HepG2 (cell line): ENCODE measurements around the gene ELAVL4. TPM values are rescaled to one million over a fixed set of nuclear protein-coding genes. Genes with fewer than 3 reads are reported as not detected.

Source experiments
- ATAC-seq: fragments of 200-7000 bp; cut with Tn5 transposase; 3 replicates; pipeline ENCODE4 v1.9.1; 2020; ENCODE audit warnings: mild to moderate bottlenecking, moderate library complexity
- BruUV-seq: library from RNA; stranded (reverse); fragments of 400-500 nt; replicated peaks from 2 replicates; lab custom pipeline; 2021; lab: Mats Ljungman, UMichigan
- CTCF ChIA-PET: fragments of 300-600 bp; formaldehyde crosslinking; extraction: SDS; loops from one replicate; lab custom pipeline; 2021; ENCODE audit warnings: low total read pairs, inconsistent platforms, low intra/inter-chr PET ratio; lab: Yijun Ruan, JAX
- POLR2A ChIA-PET: fragments of 350-600 bp; sonication (Branson Sonifier 250); formaldehyde crosslinking; loops from one replicate; lab custom pipeline; 2020; ENCODE audit warnings: antibody characterized with exemption, inconsistent platforms; lab: Yijun Ruan, JAX
- DNase-seq: peaks from one replicate; pipeline ENCODE4 v3.0.0-alpha.2; 2015; ENCODE audit warnings: low spot score
- FAIRE-seq: peaks from 3 replicates; lab custom pipeline; 2011; peaks lifted over from hg19 to GRCh38; lab: Jason Lieb, UNC
- H2AFZ ChIP-seq: one replicate; pipeline ENCODE4 v1.6.1; 2011; ENCODE audit warnings: low read length, inconsistent platforms
- H3K27ac ChIP-seq: fragments of 300-600 bp; 3 replicates; pipeline ENCODE4 v1.8.0; 2011; ENCODE audit warnings: mixed run types, mild to moderate bottlenecking, mixed read lengths, low read length, inconsistent platforms; ENCODE audit not compliant: insufficient read depth; ENCODE audit errors: extremely low read length
- H3K27me3 ChIP-seq, 2 experiments: fragments of 200-600 bp in 1 of 2; 2 replicates in 1 of 2; 3 replicates in 1 of 2; pipeline versions ENCODE4 v1.6.0 to v1.8.0; 2011; ENCODE audit warnings: low read length in 2 of 2, mild to moderate bottlenecking in 2 of 2, moderate library complexity in 2 of 2, inconsistent platforms in 1 of 2; ENCODE audit not compliant: insufficient read depth in 2 of 2, control insufficient read depth in 1 of 2
- H3K36me3 ChIP-seq, 2 experiments: fragments of 200-600 bp in 1 of 2; replicated peaks in 1 of 2; 2 replicates in 1 of 2; 3 replicates in 1 of 2; pipeline versions ENCODE4 v1.5.1 to v1.8.0; 2011; ENCODE audit warnings: low read length in 2 of 2, inconsistent platforms in 1 of 2; ENCODE audit not compliant: insufficient read depth in 2 of 2, control insufficient read depth in 1 of 2
- H3K4me1 ChIP-seq: 2 replicates; pipeline ENCODE4 v1.5.1; 2012; ENCODE audit warnings: low read length, inconsistent platforms; ENCODE audit not compliant: insufficient read depth
- H3K4me2 ChIP-seq: 2 replicates; pipeline ENCODE4 v1.6.0; 2011; ENCODE audit warnings: low read depth, low read length, inconsistent platforms
- H3K4me3 ChIP-seq, 3 experiments: fragments of 200-600 bp in 1 of 3; sonication (generic), shearing (Covaris generic) in 1 of 3; replicated peaks in 1 of 3; 2 replicates each; pipeline ENCODE4 v1.5.1; 2011 to 2016; ENCODE audit warnings: low read length in 3 of 3, inconsistent platforms in 2 of 3, low read depth in 2 of 3, mild to moderate bottlenecking in 2 of 3, control low read depth in 1 of 3, mixed read lengths in 1 of 3; ENCODE audit not compliant: insufficient read depth in 1 of 3
- H3K79me2 ChIP-seq: one replicate; pipeline ENCODE4 v1.6.1; 2011; ENCODE audit warnings: low read length, inconsistent platforms; ENCODE audit not compliant: insufficient read depth
- H3K9ac ChIP-seq: 2 replicates; pipeline ENCODE4 v1.6.0; 2011; ENCODE audit warnings: mild to moderate bottlenecking, low read depth, low read length, inconsistent platforms; ENCODE audit not compliant: insufficient read depth
- H3K9me3 ChIP-seq: 2 replicates; pipeline ENCODE4 v1.5.1; 2012; ENCODE audit warnings: mild to moderate bottlenecking, low read length
- H4K20me1 ChIP-seq: 2 replicates; pipeline ENCODE4 v1.6.0; 2011; ENCODE audit warnings: inconsistent platforms, mild to moderate bottlenecking, low read length, moderate library complexity; ENCODE audit not compliant: insufficient read depth
- BRCA1 ChIP-seq: sonication (generic); formaldehyde crosslinking; IDR thresholded peaks from 2 replicates; pipeline ENCODE4 v1.4.0; 2020; ENCODE audit warnings: missing genetic modification reagents
- FOXA3 ChIP-seq: IDR thresholded peaks from 2 replicates; pipeline ENCODE4 v1.6.1; 2016; ENCODE audit warnings: missing genetic modification reagents, missing compliant biosample characterization
- GTF2F1 ChIP-seq: fragments of 150-350 bp; IDR thresholded peaks from 2 replicates; pipeline ENCODE4 v1.6.1; 2014; ENCODE audit warnings: low read length
- JUND ChIP-seq: sonication (generic); formaldehyde crosslinking; IDR thresholded peaks from 2 replicates; pipeline ENCODE4 v1.8.0; 2022; ENCODE audit warnings: mild to moderate bottlenecking, missing genetic modification reagents
- KDM3A ChIP-seq: IDR thresholded peaks from 2 replicates; pipeline ENCODE4 v1.6.1; 2018; ENCODE audit warnings: low read depth, missing compliant biosample characterization
- NR0B2 ChIP-seq: sonication (generic); formaldehyde crosslinking; IDR thresholded peaks from 2 replicates; pipeline ENCODE4 v1.4.0; 2020; ENCODE audit warnings: mild to moderate bottlenecking, missing genetic modification reagents
- PRMT3 ChIP-seq: sonication (generic); formaldehyde crosslinking; IDR thresholded peaks from 2 replicates; pipeline ENCODE4 v1.8.1; 2022; ENCODE audit warnings: low read depth, mild to moderate bottlenecking, moderate library complexity, missing genetic modification reagents, borderline replicate concordance
- PTBP1 ChIP-seq: fragments of 200-400 bp; formaldehyde crosslinking; IDR thresholded peaks from 2 replicates; pipeline ENCODE4 v1.6.1; 2018; ENCODE audit warnings: low read length, low read depth; ENCODE audit not compliant: poor library complexity, severe bottlenecking
- SMAD1 ChIP-seq: sonication (generic); formaldehyde crosslinking; IDR thresholded peaks from 2 replicates; pipeline ENCODE4 v1.4.0; 2020; ENCODE audit warnings: missing genetic modification reagents, low read depth, mild to moderate bottlenecking, borderline replicate concordance
- SPEN ChIP-seq: sonication (generic); formaldehyde crosslinking; IDR thresholded peaks from 2 replicates; pipeline ENCODE4 v1.5.1; 2020; ENCODE audit warnings: low read depth, mild to moderate bottlenecking, missing genetic modification reagents
- ZFP90 ChIP-seq: sonication (generic); formaldehyde crosslinking; IDR thresholded peaks from 2 replicates; pipeline ENCODE4 v1.8.0; 2022; ENCODE audit warnings: missing genetic modification reagents, mild to moderate bottlenecking, inconsistent platforms, borderline replicate concordance
- ZGPAT ChIP-seq: IDR thresholded peaks from 2 replicates; pipeline ENCODE4 v1.6.1; 2016; ENCODE audit warnings: mild to moderate bottlenecking
- ZNF30 ChIP-seq: sonication (generic); formaldehyde crosslinking; IDR thresholded peaks from 2 replicates; pipeline ENCODE4 v1.5.0; 2020; ENCODE audit warnings: mild to moderate bottlenecking, missing genetic modification reagents
- ZNF501 ChIP-seq: sonication (generic); formaldehyde crosslinking; IDR thresholded peaks from 2 replicates; pipeline ENCODE4 v1.5.1; 2020; ENCODE audit warnings: mild to moderate bottlenecking, moderate library complexity, missing genetic modification reagents
- ZNF513 ChIP-seq: sonication (generic); formaldehyde crosslinking; conservative IDR thresholded peaks from 2 replicates; pipeline ENCODE4 v1.5.0; 2020; ENCODE audit warnings: missing genetic modification reagents
- WGBS: methylation state at CpG from one replicate; pipeline ENCODE4 v1.1.6; 2017; ENCODE audit warnings: low lambda C conversion rate; 5-methylcytosine and 5-hydroxymethylcytosine counted together
- in situ Hi-C: cut with HindIII; loops from 2 replicates; pipeline ENCODE4 v1.10.0; 2017; ENCODE audit warnings: low pct_unique_long_range_greater_than_20kb; ENCODE audit not compliant: extremely low pct_ligation_motif_present
- intact Hi-C: fragments of 100-400 bp; cut with micrococcal nuclease; formaldehyde crosslinking; loops from one replicate; pipeline ENCODE4 v1.10.0; 2022; ENCODE audit not compliant: unreplicated experiment
- polyA plus RNA-seq, 8 experiments: library from polyadenylated mRNA; depleted of rRNA in 3 of 8; stranded (reverse) in 7 of 8; unstranded in 1 of 8; fragments of >200 nt; fragmentation: Illumina TruSeq in 4 of 8; extraction: Trizol in 4 of 8; gene quantifications; 2 replicates each; pipeline versions ENCODE4 v1.2.1 to v1.2.3, GENCODE V29; 2011 to 2016; ENCODE audit warnings: low read depth in 4 of 8, missing spikeins in 1 of 8, mixed read lengths in 1 of 8; ENCODE audit not compliant: insufficient read depth in 1 of 8
- total RNA-seq, 5 experiments: library from RNA; depleted of rRNA; stranded (reverse); fragments of >200 nt; fragmentation: Illumina TruSeq; extraction: Trizol; gene quantifications; 2 replicates each; pipeline ENCODE4 v1.2.3, GENCODE V29; 2016; ENCODE audit warnings: low read depth in 1 of 5

ELAVL4 gene
- total and polyA plus RNA-seq, 2 of the 13 experiments (the other 11 are each of a cell fraction or from before 2014, with no cell fraction given): not detected

GRCh38 chr1:50172299-50172698 is 63.6 kb downstream of the ELAVL4 start:
- Histone ChIP-seq H3K27me3 (no peaks in the 10 kb centered on the region; a peak in 1 of 5 replicates), H4K20me1 (no peaks in the 10 kb centered on the region), H3K36me3 (no peaks in the 10 kb centered on the region), H3K4me3 (no peak overlapping the region), H3K9ac (no peak overlapping the region), H2AFZ (no peak overlapping the region), H3K27ac (no peak overlapping the region), H3K4me2 (no peak overlapping the region), H3K79me2 (no peaks in the 10 kb centered on the region), H3K4me1 (no peaks in the 10 kb centered on the region), H3K9me3 (no peaks in the 10 kb centered on the region)
- DNase-seq: no peak
- no peak for FAIRE-seq
- ChIA-PET CTCF (no interaction called here), POLR2A (no interaction called here)
- no peak for ATAC-seq
- in situ Hi-C loops: no loop called here
- no TSS peak for BruUV-seq
- WGBS: 29% methylated on average over 1 of the region's 1 CpG
- TF ChIP-seq PTBP1: no peak
- TF ChIP-seq ZNF513 (CRISPR knock-in tag): no peak
- no peak for TF ChIP-seq BRCA1 (CRISPR knock-in tag)
- TF ChIP-seq PRMT3 (CRISPR knock-in tag): no peak
- no peak for TF ChIP-seq GTF2F1
- no peak for TF ChIP-seq ZNF30 (CRISPR knock-in tag)
- intact Hi-C loops: no loop called here

GRCh38 chr1:50174101-50174500 is 65.4 kb downstream of the ELAVL4 start:
- BruUV-seq: no TSS peak
- H3K4me1 ChIP-seq: no peaks in the 10 kb centered on the region
- ATAC-seq (no peak), FAIRE-seq (no peak), DNase-seq (no peak)
- no peaks in the 10 kb centered on the region for H3K79me2 ChIP-seq
- CTCF ChIA-PET: no interaction called here
- H2AFZ ChIP-seq: no peak overlapping the region
- no peaks in the 10 kb centered on the region for H4K20me1 ChIP-seq
- in situ Hi-C loops: no loop called here
- H3K27me3 ChIP-seq: no peaks in the 10 kb centered on the region; a peak in 1 of 5 replicates
- intact Hi-C loops: no loop called here
- H3K4me3 ChIP-seq: no peak overlapping the region
- POLR2A ChIA-PET: no interaction called here
- H3K9me3 ChIP-seq: no peaks in the 10 kb centered on the region
- H3K4me2 ChIP-seq: no peak overlapping the region
- no peaks in the 10 kb centered on the region for H3K36me3 ChIP-seq
- H3K27ac ChIP-seq: no peak overlapping the region
- H3K9ac ChIP-seq: no peak overlapping the region
- no peak for TF ChIP-seq NR0B2 (CRISPR knock-in tag)
- no peak for TF ChIP-seq SMAD1
- no peak for TF ChIP-seq KDM3A (CRISPR knock-in tag)
- no peak for TF ChIP-seq ZFP90 (CRISPR knock-in tag)
- TF ChIP-seq SPEN (CRISPR knock-in tag): no peak
- no peak for TF ChIP-seq BRCA1 (CRISPR knock-in tag)
- no peak for TF ChIP-seq FOXA3 (CRISPR knock-in tag)
- no peak for TF ChIP-seq ZNF501 (CRISPR knock-in tag)
- no peak for TF ChIP-seq JUND (CRISPR knock-in tag)
- TF ChIP-seq ZGPAT (CRISPR knock-in tag): no peak
